ENCODE data around the gene BICD1.

DNA sequence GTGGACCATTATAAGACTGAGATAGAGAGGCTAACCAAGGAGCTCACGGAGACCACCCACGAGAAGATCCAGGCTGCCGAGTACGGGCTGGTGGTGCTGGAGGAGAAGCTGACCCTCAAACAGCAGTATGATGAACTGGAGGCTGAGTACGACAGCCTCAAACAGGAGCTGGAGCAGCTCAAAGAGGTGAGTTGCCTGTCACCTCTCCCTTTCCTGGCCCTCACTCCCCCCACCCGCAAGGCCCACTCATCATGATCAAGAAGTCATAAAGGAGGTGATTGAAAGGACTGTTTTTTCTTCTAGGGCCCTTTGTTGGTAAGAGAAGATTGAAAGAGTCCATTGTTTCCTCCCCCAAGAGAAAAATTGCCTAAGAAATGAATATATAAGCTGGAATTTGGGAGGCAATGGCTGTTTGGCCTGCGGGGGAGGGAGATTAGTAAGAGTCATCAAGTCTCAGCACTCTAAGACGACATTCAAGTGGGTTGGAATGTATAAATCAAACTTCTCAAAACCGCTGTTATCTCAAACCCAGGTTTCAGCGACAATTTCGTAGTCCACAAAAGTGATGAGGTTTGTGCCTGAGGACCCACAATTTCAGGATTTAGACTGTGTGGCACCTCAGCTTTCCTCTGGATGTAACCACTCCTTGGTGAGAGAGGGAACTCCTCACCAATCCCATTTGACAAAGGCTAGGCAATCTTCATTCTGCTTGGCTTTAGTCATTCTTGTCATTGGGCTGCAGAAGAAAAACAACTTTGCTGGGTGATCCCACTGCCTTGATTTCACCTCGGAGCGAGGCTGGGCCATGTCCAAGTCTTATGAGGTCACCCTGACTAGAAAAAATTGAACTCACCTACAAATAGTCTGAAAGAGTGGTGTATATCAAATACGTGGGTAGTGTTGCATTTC lies 966 bp downstream of the BICD1 start:
- TF ChIP-seq POLR2AphosphoS5 (IDR thresholded peaks at IDR 0.05; ENCODE audit: low read depth) (no peak; the same call in 1 of the 2 replicates), EZH2phosphoT487 (IDR thresholded peaks at IDR 0.05; ENCODE audit: unreplicated experiment) (no peak), CTCF (conservative IDR thresholded peaks at IDR 0.05; ENCODE audit: low read depth in 2 of 2) (no peak), EZH2 (IDR thresholded peaks at IDR 0.05; ENCODE audit: low read depth, unreplicated experiment) (no peak), ZNF114 (CRISPR knock-in tag; IDR thresholded peaks at IDR 0.05) (no peak), CREB1 (CRISPR knock-in tag; IDR thresholded peaks at IDR 0.05; ENCODE audit: low read depth) (no peak), JUNB (IDR thresholded peaks at IDR 0.05; ENCODE audit: unreplicated experiment) (no peak), NANOG (IDR thresholded peaks at IDR 0.05; ENCODE audit: borderline replicate concordance) (no peak), ETS1 (IDR thresholded peaks at IDR 0.05) (no peak), STAT1 (IDR thresholded peaks at IDR 0.05; ENCODE audit: unreplicated experiment) (no peak), ZNF331 (CRISPR knock-in tag; IDR thresholded peaks at IDR 0.05; ENCODE audit: low read depth) (no peak)
- TF ChIP-seq, protein P1, sequence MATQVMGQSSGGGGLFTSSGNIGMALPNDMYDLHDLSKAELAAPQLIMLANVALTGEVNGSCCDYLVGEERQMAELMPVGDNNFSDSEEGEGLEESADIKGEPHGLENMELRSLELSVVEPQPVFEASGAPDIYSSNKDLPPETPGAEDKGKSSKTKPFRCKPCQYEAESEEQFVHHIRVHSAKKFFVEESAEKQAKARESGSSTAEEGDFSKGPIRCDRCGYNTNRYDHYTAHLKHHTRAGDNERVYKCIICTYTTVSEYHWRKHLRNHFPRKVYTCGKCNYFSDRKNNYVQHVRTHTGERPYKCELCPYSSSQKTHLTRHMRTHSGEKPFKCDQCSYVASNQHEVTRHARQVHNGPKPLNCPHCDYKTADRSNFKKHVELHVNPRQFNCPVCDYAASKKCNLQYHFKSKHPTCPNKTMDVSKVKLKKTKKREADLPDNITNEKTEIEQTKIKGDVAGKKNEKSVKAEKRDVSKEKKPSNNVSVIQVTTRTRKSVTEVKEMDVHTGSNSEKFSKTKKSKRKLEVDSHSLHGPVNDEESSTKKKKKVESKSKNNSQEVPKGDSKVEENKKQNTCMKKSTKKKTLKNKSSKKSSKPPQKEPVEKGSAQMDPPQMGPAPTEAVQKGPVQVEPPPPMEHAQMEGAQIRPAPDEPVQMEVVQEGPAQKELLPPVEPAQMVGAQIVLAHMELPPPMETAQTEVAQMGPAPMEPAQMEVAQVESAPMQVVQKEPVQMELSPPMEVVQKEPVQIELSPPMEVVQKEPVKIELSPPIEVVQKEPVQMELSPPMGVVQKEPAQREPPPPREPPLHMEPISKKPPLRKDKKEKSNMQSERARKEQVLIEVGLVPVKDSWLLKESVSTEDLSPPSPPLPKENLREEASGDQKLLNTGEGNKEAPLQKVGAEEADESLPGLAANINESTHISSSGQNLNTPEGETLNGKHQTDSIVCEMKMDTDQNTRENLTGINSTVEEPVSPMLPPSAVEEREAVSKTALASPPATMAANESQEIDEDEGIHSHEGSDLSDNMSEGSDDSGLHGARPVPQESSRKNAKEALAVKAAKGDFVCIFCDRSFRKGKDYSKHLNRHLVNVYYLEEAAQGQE (IDR thresholded peaks at IDR 0.05; ENCODE audit: unreplicated experiment) = no peak
- TF ChIP-seq, protein P2, sequence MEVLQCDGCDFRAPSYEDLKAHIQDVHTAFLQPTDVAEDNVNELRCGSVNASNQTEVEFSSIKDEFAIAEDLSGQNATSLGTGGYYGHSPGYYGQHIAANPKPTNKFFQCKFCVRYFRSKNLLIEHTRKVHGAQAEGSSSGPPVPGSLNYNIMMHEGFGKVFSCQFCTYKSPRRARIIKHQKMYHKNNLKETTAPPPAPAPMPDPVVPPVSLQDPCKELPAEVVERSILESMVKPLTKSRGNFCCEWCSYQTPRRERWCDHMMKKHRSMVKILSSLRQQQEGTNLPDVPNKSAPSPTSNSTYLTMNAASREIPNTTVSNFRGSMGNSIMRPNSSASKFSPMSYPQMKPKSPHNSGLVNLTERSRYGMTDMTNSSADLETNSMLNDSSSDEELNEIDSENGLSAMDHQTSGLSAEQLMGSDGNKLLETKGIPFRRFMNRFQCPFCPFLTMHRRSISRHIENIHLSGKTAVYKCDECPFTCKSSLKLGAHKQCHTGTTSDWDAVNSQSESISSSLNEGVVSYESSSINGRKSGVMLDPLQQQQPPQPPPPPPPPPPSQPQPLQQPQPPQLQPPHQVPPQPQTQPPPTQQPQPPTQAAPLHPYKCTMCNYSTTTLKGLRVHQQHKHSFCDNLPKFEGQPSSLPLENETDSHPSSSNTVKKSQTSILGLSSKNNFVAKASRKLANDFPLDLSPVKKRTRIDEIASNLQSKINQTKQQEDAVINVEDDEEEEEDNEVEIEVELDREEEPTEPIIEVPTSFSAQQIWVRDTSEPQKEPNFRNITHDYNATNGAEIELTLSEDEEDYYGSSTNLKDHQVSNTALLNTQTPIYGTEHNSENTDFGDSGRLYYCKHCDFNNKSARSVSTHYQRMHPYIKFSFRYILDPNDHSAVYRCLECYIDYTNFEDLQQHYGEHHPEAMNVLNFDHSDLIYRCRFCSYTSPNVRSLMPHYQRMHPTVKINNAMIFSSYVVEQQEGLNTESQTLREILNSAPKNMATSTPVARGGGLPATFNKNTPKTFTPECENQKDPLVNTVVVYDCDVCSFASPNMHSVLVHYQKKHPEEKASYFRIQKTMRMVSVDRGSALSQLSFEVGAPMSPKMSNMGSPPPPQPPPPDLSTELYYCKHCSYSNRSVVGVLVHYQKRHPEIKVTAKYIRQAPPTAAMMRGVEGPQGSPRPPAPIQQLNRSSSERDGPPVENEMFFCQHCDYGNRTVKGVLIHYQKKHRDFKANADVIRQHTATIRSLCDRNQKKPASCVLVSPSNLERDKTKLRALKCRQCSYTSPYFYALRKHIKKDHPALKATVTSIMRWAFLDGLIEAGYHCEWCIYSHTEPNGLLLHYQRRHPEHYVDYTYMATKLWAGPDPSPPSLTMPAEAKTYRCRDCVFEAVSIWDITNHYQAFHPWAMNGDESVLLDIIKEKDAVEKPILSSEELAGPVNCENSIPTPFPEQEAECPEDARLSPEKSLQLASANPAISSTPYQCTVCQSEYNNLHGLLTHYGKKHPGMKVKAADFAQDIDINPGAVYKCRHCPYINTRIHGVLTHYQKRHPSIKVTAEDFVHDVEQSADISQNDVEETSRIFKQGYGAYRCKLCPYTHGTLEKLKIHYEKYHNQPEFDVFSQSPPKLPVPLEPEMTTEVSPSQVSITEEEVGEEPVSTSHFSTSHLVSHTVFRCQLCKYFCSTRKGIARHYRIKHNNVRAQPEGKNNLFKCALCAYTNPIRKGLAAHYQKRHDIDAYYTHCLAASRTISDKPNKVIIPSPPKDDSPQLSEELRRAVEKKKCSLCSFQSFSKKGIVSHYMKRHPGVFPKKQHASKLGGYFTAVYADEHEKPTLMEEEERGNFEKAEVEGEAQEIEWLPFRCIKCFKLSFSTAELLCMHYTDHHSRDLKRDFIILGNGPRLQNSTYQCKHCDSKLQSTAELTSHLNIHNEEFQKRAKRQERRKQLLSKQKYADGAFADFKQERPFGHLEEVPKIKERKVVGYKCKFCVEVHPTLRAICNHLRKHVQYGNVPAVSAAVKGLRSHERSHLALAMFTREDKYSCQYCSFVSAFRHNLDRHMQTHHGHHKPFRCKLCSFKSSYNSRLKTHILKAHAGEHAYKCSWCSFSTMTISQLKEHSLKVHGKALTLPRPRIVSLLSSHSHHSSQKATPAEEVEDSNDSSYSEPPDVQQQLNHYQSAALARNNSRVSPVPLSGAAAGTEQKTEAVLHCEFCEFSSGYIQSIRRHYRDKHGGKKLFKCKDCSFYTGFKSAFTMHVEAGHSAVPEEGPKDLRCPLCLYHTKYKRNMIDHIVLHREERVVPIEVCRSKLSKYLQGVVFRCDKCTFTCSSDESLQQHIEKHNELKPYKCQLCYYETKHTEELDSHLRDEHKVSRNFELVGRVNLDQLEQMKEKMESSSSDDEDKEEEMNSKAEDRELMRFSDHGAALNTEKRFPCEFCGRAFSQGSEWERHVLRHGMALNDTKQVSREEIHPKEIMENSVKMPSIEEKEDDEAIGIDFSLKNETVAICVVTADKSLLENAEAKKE (CRISPR knock-in tag; IDR thresholded peaks at IDR 0.05) = no peak
